PFSK-1 (cell line): Measurements from ENCODE around the gene OPCML.

Source experiments
- FOXP2 ChIP-seq: optimal IDR thresholded peaks from 2 replicates; pipeline ENCODE3; 2011; ENCODE audit warnings: borderline replicate concordance, control low read depth, inconsistent platforms; ENCODE audit not compliant: insufficient read depth; ENCODE audit errors: extremely low read length, extremely low read depth
- POLR2AphosphoS5 ChIP-seq: IDR thresholded peaks from 2 replicates; pipeline ENCODE4 v1.6.1; 2012; ENCODE audit warnings: low read depth, mild to moderate bottlenecking, control low read depth, low read length, moderate library complexity
- SIN3A ChIP-seq: IDR thresholded peaks from 2 replicates; pipeline ENCODE4 v1.6.1; 2012; ENCODE audit warnings: mild to moderate bottlenecking, low read length, moderate library complexity, borderline replicate concordance; ENCODE audit not compliant: insufficient read depth
- TAF1 ChIP-seq: IDR thresholded peaks from 2 replicates; pipeline ENCODE4 v1.6.1; 2012; ENCODE audit warnings: low read length, control low read depth, borderline replicate concordance; ENCODE audit not compliant: insufficient read depth
- TF ChIP-seq, protein P1 (sequence below), 2 experiments: IDR thresholded peaks; 2 replicates each; pipeline versions ENCODE4 v1.6.1 to v1.8.0; 2011 to 2012; ENCODE audit warnings: low read depth in 2 of 2, low read length in 2 of 2, control low read depth in 1 of 2, inconsistent platforms in 1 of 2, mild to moderate bottlenecking in 1 of 2, moderate library complexity in 1 of 2; ENCODE audit not compliant: insufficient read depth in 1 of 2

OPCML gene

DNA sequence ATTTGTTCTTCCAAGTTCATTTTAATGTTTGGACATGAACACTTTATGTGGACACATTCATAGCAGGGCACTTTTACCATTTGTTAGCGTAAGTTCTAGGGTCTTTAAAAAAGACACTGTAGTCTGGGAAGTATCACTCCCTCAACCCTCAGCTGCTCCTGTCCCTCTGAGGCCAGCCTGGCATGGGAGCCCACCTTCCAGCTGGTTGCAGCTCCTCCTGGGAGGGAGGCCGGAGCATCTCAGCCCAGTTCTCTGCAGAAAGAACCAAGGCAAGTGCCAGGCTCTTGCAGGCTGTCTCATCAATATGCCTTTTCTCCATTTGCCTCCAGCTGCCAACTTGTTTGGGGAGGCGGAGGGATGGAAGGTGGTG lies 150.6 kb downstream of the OPCML start:
- TF ChIP-seq FOXP2 (no peak), SIN3A (no peak), POLR2AphosphoS5 (no peak), TAF1 (no peak)
- TF ChIP-seq, protein P1, sequence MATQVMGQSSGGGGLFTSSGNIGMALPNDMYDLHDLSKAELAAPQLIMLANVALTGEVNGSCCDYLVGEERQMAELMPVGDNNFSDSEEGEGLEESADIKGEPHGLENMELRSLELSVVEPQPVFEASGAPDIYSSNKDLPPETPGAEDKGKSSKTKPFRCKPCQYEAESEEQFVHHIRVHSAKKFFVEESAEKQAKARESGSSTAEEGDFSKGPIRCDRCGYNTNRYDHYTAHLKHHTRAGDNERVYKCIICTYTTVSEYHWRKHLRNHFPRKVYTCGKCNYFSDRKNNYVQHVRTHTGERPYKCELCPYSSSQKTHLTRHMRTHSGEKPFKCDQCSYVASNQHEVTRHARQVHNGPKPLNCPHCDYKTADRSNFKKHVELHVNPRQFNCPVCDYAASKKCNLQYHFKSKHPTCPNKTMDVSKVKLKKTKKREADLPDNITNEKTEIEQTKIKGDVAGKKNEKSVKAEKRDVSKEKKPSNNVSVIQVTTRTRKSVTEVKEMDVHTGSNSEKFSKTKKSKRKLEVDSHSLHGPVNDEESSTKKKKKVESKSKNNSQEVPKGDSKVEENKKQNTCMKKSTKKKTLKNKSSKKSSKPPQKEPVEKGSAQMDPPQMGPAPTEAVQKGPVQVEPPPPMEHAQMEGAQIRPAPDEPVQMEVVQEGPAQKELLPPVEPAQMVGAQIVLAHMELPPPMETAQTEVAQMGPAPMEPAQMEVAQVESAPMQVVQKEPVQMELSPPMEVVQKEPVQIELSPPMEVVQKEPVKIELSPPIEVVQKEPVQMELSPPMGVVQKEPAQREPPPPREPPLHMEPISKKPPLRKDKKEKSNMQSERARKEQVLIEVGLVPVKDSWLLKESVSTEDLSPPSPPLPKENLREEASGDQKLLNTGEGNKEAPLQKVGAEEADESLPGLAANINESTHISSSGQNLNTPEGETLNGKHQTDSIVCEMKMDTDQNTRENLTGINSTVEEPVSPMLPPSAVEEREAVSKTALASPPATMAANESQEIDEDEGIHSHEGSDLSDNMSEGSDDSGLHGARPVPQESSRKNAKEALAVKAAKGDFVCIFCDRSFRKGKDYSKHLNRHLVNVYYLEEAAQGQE (IDR thresholded peaks at IDR 0.05; ENCODE audit: insufficient read depth in 1 of 2, low read depth in 2 of 2, low read length in 2 of 2): no peak

DNA sequence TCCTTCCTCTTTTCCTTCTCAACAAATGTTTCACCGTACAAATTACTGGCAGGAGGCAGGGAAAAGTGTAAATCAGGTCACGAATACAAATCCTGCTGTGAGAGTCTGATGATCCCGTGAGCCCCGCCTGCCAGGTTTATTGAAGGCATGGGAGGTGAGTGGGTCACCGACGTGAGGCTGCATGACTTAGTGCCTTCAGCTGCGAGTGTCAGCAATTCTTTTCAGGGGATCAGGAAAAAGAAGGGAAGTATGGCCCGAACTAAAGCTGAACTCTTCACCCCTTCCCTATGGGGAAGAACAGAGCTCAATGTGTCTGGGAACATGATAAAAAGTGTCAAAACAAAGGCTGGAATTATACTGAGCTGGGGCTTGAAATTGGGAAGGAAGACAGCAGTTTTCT lies 166.2 kb downstream of the OPCML start:
- TF ChIP-seq FOXP2: no peak
- no peak for TF ChIP-seq TAF1
- no peak for TF ChIP-seq SIN3A
- TF ChIP-seq, protein P1 (IDR thresholded peaks at IDR 0.05; ENCODE audit: insufficient read depth in 1 of 2, low read depth in 2 of 2, low read length in 2 of 2): no peak
- TF ChIP-seq POLR2AphosphoS5: no peak

DNA sequence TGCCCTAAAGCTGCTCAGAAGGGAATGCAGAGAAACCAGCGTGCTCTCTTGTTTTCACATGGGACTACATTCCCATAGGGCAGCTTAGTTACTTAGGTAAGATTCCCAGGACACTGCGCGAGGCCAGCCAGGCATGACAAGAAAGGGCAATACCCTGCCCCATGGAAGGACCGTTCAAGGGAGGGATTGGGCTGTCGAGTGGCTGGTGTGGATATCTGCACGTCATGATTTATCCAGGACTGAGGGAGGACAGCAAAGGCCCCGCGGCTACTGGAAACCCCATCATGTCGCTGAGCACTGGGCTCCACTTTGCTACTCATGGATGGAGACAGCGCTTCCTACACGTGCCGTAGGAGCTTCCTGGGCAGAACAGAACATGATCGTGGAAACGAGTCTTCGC lies 169.4 kb downstream of the OPCML start:
- TF ChIP-seq TAF1 (no peak), POLR2AphosphoS5 (no peak), FOXP2 (no peak), SIN3A (no peak)
- TF ChIP-seq, protein P1 (IDR thresholded peaks at IDR 0.05; ENCODE audit: insufficient read depth in 1 of 2, low read depth in 2 of 2, low read length in 2 of 2): no peak

DNA sequence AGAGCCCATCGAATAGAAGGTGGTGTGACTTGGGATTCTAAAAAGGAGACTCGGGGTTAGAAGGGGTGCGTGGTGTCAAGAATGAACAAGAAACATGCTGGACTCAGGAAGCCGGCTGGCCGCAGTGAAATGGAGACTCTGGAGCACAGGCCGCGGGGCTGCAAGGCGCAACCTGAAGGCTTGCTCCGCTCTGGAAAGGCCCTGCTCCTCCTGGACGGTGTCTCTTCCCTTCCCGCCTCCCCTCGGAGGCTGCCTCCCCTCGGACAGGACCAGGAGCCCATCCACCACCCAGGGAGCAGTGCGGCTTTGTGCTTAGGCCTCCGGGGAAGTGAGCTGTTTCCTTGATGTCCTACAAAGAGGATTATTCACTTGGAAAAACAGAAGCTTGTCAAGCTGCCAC lies 170.1 kb downstream of the OPCML start:
- TF ChIP-seq POLR2AphosphoS5 (no peak), SIN3A (no peak)
- TF ChIP-seq, protein P1 (IDR thresholded peaks at IDR 0.05; ENCODE audit: insufficient read depth in 1 of 2, low read depth in 2 of 2, low read length in 2 of 2): no peak

DNA sequence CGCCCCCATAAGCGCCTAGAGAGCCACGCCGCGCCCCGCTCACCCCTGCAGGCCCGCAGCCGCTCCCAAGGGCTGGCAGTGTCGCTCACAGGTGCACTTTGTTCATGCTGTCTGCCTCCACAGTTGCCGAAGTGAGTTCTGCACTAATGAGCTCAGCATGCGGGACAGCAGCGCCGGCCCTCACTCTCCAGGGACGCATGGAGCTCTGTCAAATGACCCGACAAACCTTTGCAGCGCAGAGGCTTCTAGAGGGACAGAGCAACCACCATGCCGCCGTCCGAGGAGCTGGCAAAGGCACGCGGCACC lies 170.7 kb downstream of the OPCML start:
- TF ChIP-seq FOXP2: no peak
- TF ChIP-seq, protein P1 (IDR thresholded peaks at IDR 0.05; ENCODE audit: insufficient read depth in 1 of 2, low read depth in 2 of 2, low read length in 2 of 2): no peak
- no peak for TF ChIP-seq TAF1
- TF ChIP-seq SIN3A: no peak
- no peak for TF ChIP-seq POLR2AphosphoS5
